ENCODE data around the gene YAP1.

Gene YAP1

GRCh38 chr11:102114032-102114431 is 3.8 kb downstream of the YAP1 start:
- POLR2A ChIA-PET: no interaction called here
- DNase-seq (ENCODE audit: low read depth, low spot score): no peak
- CTCF ChIA-PET: interaction anchor here (1.2 to 1.7 kb wide), 2 partner anchors 11 to 174 kb away, joined by 3 to 5 read pairs; no protein-coding TSS in a partner anchor
- peak overlapping the region; percentile 26 for H3K4me3 ChIP-seq (ENCODE audit: low read depth, low read length)
- no peak for TF ChIP-seq CTCF (IDR thresholded peaks at IDR 0.05; ENCODE audit: insufficient read depth, low read length, missing control alignments)

- DNase-seq (ENCODE audit: low read depth, low spot score): no peak
- no peak overlapping the region for H3K4me3 ChIP-seq (ENCODE audit: low read depth, low read length)
- CTCF ChIA-PET: interaction anchor here (0.8 to 1.2 kb wide), 2 partner anchors 29 to 107 kb away, joined by 3 to 4 read pairs; no protein-coding TSS in a partner anchor
- POLR2A ChIA-PET: no interaction called here
- TF ChIP-seq CTCF (IDR thresholded peaks at IDR 0.05; ENCODE audit: insufficient read depth, low read length, missing control alignments): no peak
Observed at GRCh38 chr11:102115557-102115956, 5.3 kb downstream of the YAP1 start.

- no peak overlapping the region for H3K4me3 ChIP-seq (ENCODE audit: low read depth, low read length)
- DNase-seq (ENCODE audit: low read depth, low spot score): no peak
- ChIA-PET CTCF (no interaction called here), POLR2A (no interaction called here)
- no peak for TF ChIP-seq CTCF (IDR thresholded peaks at IDR 0.05; ENCODE audit: insufficient read depth, low read length, missing control alignments)
Observed at GRCh38 chr11:102116453-102117205, 6.4 kb downstream of the YAP1 start.

GRCh38 chr11:102117472-102118113 is 7.3 kb downstream of the YAP1 start:
- POLR2A ChIA-PET: interaction anchor here (0.7 kb wide), 1 partner anchor 55 kb away, joined by 3 read pairs; no protein-coding TSS in a partner anchor
- CTCF ChIA-PET: no interaction called here
- H3K4me3 ChIP-seq (ENCODE audit: low read depth, low read length): no peak overlapping the region; the same call in none of the 2 replicates
- no peak for TF ChIP-seq CTCF (IDR thresholded peaks at IDR 0.05; ENCODE audit: insufficient read depth, low read length, missing control alignments)
- DNase-seq (ENCODE audit: low read depth, low spot score): no peak

GRCh38 chr11:102118937-102119336 is 8.7 kb downstream of the YAP1 start:
- ChIA-PET CTCF (interaction anchor here (0.8 to 1.0 kb wide), 2 partner anchors 13 to 21 kb away, joined by 4 read pairs; no protein-coding TSS in a partner anchor), POLR2A (interaction anchor here (0.7 kb wide), 1 partner anchor 107 kb away, joined by 3 read pairs; no protein-coding TSS in a partner anchor)
- no peak for DNase-seq (ENCODE audit: low read depth, low spot score)
- no peak overlapping the region for H3K4me3 ChIP-seq (ENCODE audit: low read depth, low read length)
- no peak for TF ChIP-seq CTCF (IDR thresholded peaks at IDR 0.05; ENCODE audit: insufficient read depth, low read length, missing control alignments)

GRCh38 chr11:102119997-102120396 is 9.8 kb downstream of the YAP1 start:
- DNase-seq (ENCODE audit: low read depth, low spot score): no peak
- CTCF ChIA-PET: interaction anchor here (1.0 to 1.3 kb wide), 2 partner anchors 24 to 258 kb away, joined by 3 read pairs; no protein-coding TSS in a partner anchor
- POLR2A ChIA-PET: no interaction called here

More at GRCh38 chr11:102119997-102120396, 9.8 kb downstream of the YAP1 start:
- TF ChIP-seq CTCF (IDR thresholded peaks at IDR 0.05; ENCODE audit: insufficient read depth, low read length, missing control alignments): no peak
- no peak overlapping the region for H3K4me3 ChIP-seq (ENCODE audit: low read depth, low read length)
